DND-41 (cell line): ENCODE data around the gene NLRP6.

Experiments used
- ATAC-seq: fragments of 200-7000 bp; cut with Tn5 transposase; 3 replicates; pipeline ENCODE4 v1.9.1; 2021; ENCODE audit warnings: low read depth; ENCODE audit not compliant: insufficient read depth
- DNase-seq: peaks from one replicate; pipeline ENCODE4 v3.0.0-alpha.2; 2020
- H2AFZ ChIP-seq: 2 replicates; pipeline ENCODE4 v1.6.0; 2012; ENCODE audit warnings: low read depth, low read length
- H3K27ac ChIP-seq: 2 replicates; pipeline ENCODE4 v1.5.1; 2012; ENCODE audit warnings: low read length, inconsistent platforms
- H3K27me3 ChIP-seq: fragments of 200-600 bp; sonication (generic); 2 replicates; pipeline ENCODE4 v1.6.0; 2012; ENCODE audit warnings: low read length, mild to moderate bottlenecking, inconsistent platforms; ENCODE audit not compliant: insufficient read depth, poor library complexity
- H3K36me3 ChIP-seq: 2 replicates; pipeline ENCODE4 v1.5.1; 2012; ENCODE audit warnings: low read length, inconsistent platforms; ENCODE audit not compliant: insufficient read depth
- H3K4me1 ChIP-seq: 2 replicates; pipeline ENCODE4 v1.5.1; 2012; ENCODE audit warnings: mild to moderate bottlenecking, low read length; ENCODE audit not compliant: insufficient read depth
- H3K4me2 ChIP-seq: 2 replicates; pipeline ENCODE4 v1.6.0; 2012; ENCODE audit warnings: mild to moderate bottlenecking, moderate library complexity, low read length, inconsistent platforms; ENCODE audit not compliant: insufficient read depth
- H3K4me3 ChIP-seq, 2 experiments: fragments of 200-600 bp in 1 of 2; shearing (Covaris generic) in 1 of 2; 2 replicates each; pipeline ENCODE4 v1.5.1; 2012 to 2016; ENCODE audit warnings: inconsistent platforms in 2 of 2, low read length in 2 of 2, mild to moderate bottlenecking in 2 of 2, low read depth in 1 of 2, moderate library complexity in 1 of 2
- H3K79me2 ChIP-seq: 2 replicates; pipeline ENCODE4 v1.6.0; 2012; ENCODE audit warnings: low read length, inconsistent platforms; ENCODE audit not compliant: insufficient read depth
- H3K9ac ChIP-seq: 2 replicates; pipeline ENCODE4 v1.6.0; 2012; ENCODE audit warnings: low read depth, mild to moderate bottlenecking, inconsistent platforms, low read length, moderate library complexity
- H3K9me3 ChIP-seq: 2 replicates; pipeline ENCODE4 v1.5.1; 2012; ENCODE audit warnings: low read length, moderate library complexity, mild to moderate bottlenecking, inconsistent platforms; ENCODE audit not compliant: insufficient read depth, severe bottlenecking
- H4K20me1 ChIP-seq: 2 replicates; pipeline ENCODE4 v1.6.0; 2012; ENCODE audit warnings: low read length; ENCODE audit not compliant: insufficient read depth
- CTCF ChIP-seq: IDR thresholded peaks from 2 replicates; pipeline ENCODE4 v1.5.1; 2012; ENCODE audit warnings: borderline replicate concordance, low read length, moderate library complexity, mild to moderate bottlenecking; ENCODE audit not compliant: poor library complexity, severe bottlenecking; ENCODE audit errors: extremely low read depth
- EZH2 ChIP-seq: IDR thresholded peaks from 3 replicates; pipeline ENCODE4 v1.6.1; 2012; ENCODE audit warnings: borderline replicate concordance, low read depth, mild to moderate bottlenecking, moderate library complexity, low read length, inconsistent platforms; ENCODE audit not compliant: severe bottlenecking

Gene NLRP6

GRCh38 chr11:334264-334994 is 56.2 kb downstream of the NLRP6 start:
- H3K27me3 ChIP-seq: no peaks in the 10 kb centered on the region
- ATAC-seq: no peak
- no peak overlapping the region for H3K4me3 ChIP-seq
- TF ChIP-seq CTCF (no peak), EZH2 (no peak)
- no peak overlapping the region for H3K9ac ChIP-seq
- H2AFZ ChIP-seq: no peak overlapping the region
- no peak for DNase-seq
- H3K9me3 ChIP-seq: no peaks in the 10 kb centered on the region
- H3K4me1 ChIP-seq: peaks cover 75% of the 10 kb centered on the region
- H3K79me2 ChIP-seq: no peaks in the 10 kb centered on the region
- H3K4me2 ChIP-seq: no peak overlapping the region
- no peaks in the 10 kb centered on the region for H4K20me1 ChIP-seq
- no peak overlapping the region for H3K27ac ChIP-seq
- H3K36me3 ChIP-seq: no peaks in the 10 kb centered on the region
